ENCODE measurements around the gene CREB3L4. TPM values are rescaled to one million over a fixed set of nuclear protein-coding genes. Genes with fewer than 3 reads are reported as not detected.

The CREB3L4 gene
- total RNA-seq, 4 donors from 2014 or later, result 1.8 to 16.1 (median 13.0) TPM

- no peaks in the 10 kb centered on the region for H3K9me3 ChIP-seq
- no peak for DNase-seq
- intact Hi-C loops (cut with DNase I; ENCODE audit: low total_unique reads), result no loop called here
- H3K36me3 ChIP-seq, result no peaks in the 10 kb centered on the region
- no peaks in the 10 kb centered on the region for H3K27me3 ChIP-seq
- H3K4me1 ChIP-seq, result peaks cover 6 to 27% of the 10 kb centered on the region in 2 donors
- H3K4me3 ChIP-seq, result no peak overlapping the region
- peak overlapping the region; percentile 80 to 85 for H3K27ac ChIP-seq
- no peak for TF ChIP-seq CTCF (IDR thresholded peaks at IDR 0.05)
- TF ChIP-seq POLR2A (IDR thresholded peaks at IDR 0.05), result no peak
These were observed 8.8 kb upstream of the CREB3L4 start for GRCh38 chr1:153958961-153959260.

- intact Hi-C loops (cut with DNase I; ENCODE audit: low total_unique reads), result no loop called here
- H3K4me3 ChIP-seq, result no peak overlapping the region
- peaks cover 6 to 27% of the 10 kb centered on the region in 2 donors for H3K4me1 ChIP-seq
- no peak for TF ChIP-seq CTCF (IDR thresholded peaks at IDR 0.05)
- peak overlapping the region; percentile 80 to 85 for H3K27ac ChIP-seq
- no peaks in the 10 kb centered on the region for H3K27me3 ChIP-seq
- DNase-seq, result no peak
- H3K36me3 ChIP-seq, result no peaks in the 10 kb centered on the region
- H3K9me3 ChIP-seq, result no peaks in the 10 kb centered on the region
These were observed 8.2 kb upstream of the CREB3L4 start for GRCh38 chr1:153959454-153959853.

GRCh38 chr1:153960206-153960605, 7.5 kb upstream of the CREB3L4 start:
- no peak for DNase-seq
- H3K27me3 ChIP-seq, result no peaks in the 10 kb centered on the region
- H3K36me3 ChIP-seq, result no peaks in the 10 kb centered on the region
- no peaks in the 10 kb centered on the region for H3K9me3 ChIP-seq
- TF ChIP-seq POLR2A (IDR thresholded peaks at IDR 0.05), result no peak
- TF ChIP-seq CTCF (IDR thresholded peaks at IDR 0.05), result no peak
- no peak overlapping the region for H3K27ac ChIP-seq
- intact Hi-C loops (cut with DNase I; ENCODE audit: low total_unique reads), result no loop called here
- H3K4me1 ChIP-seq, result peaks cover 6 to 27% of the 10 kb centered on the region in 2 donors
- H3K4me3 ChIP-seq, result no peak overlapping the region

- H3K27ac ChIP-seq, result peak overlapping the region; percentile 95 to 96
- H3K36me3 ChIP-seq, result no peaks in the 10 kb centered on the region
- peaks cover 9 to 21% of the 10 kb centered on the region in 2 donors for H3K4me1 ChIP-seq
- no peaks in the 10 kb centered on the region for H3K9me3 ChIP-seq
- no peaks in the 10 kb centered on the region for H3K27me3 ChIP-seq
- no peak for TF ChIP-seq CTCF (IDR thresholded peaks at IDR 0.05)
- TF ChIP-seq POLR2A (IDR thresholded peaks at IDR 0.05), result no peak
- no peak for DNase-seq
- intact Hi-C loops (cut with DNase I; ENCODE audit: low total_unique reads), result no loop called here
- H3K4me3 ChIP-seq, result no peak overlapping the region
These were observed 6.3 kb upstream of the CREB3L4 start for GRCh38 chr1:153961421-153961820.

GRCh38 chr1:153962088-153963029, 5.3 kb upstream of the CREB3L4 start:
- H3K9me3 ChIP-seq, result no peaks in the 10 kb centered on the region
- H3K4me1 ChIP-seq, result peaks cover 3 to 15% of the 10 kb centered on the region in 2 donors
- DNase-seq, result peak; percentile 37 to 49
- peak overlapping the region; percentile 68 to 86 for H3K4me3 ChIP-seq
- peak overlapping the region; percentile 95 to 96 for H3K27ac ChIP-seq
- TF ChIP-seq CTCF (IDR thresholded peaks at IDR 0.05) (no peak), POLR2A (IDR thresholded peaks at IDR 0.05) (no peak)
- H3K27me3 ChIP-seq, result no peaks in the 10 kb centered on the region
- intact Hi-C loops (cut with DNase I; ENCODE audit: low total_unique reads), result no loop called here
- no peaks in the 10 kb centered on the region for H3K36me3 ChIP-seq
